Pancreas (tissue), 10 donors: ENCODE results near the gene CCDC85C. TPM values are rescaled to one million over a fixed set of nuclear protein-coding genes. Genes with fewer than 3 reads are reported as not detected.

Source experiments
- ATAC-seq, 4 donors: fragments of 200-7000 bp; cut with Tn5 transposase; one replicate each; pipeline versions ENCODE4 v1.8.0 to v1.9.1; 2020; ENCODE audit warnings: mild to moderate bottlenecking in 4 of 4, moderate library complexity in 4 of 4
- DNase-seq, 6 donors: peaks; one replicate each; pipeline ENCODE4 v3.0.0-alpha.2; 2020
- FAIRE-seq: peaks from 2 replicates; lab custom pipeline; 2012; peaks lifted over from hg19 to GRCh38; lab: Jason Lieb, UNC
- H3K27ac ChIP-seq, 4 donors: fragments of 200-600 bp; sonication (generic); 1 replicate in 3 of 4; 2 replicates in 1 of 4; pipeline versions ENCODE4 v1.5.0 to v1.8.0; 2020
- H3K27me3 ChIP-seq, 4 donors: fragments of 200-600 bp; one replicate each; pipeline ENCODE4 v1.8.0; 2021
- H3K36me3 ChIP-seq, 3 donors: fragments of 200-600 bp; sonication (generic) in 1 of 3; one replicate each; pipeline versions ENCODE4 v1.5.0 to v1.8.0; 2020 to 2021
- H3K4me1 ChIP-seq, 3 donors: fragments of 200-600 bp; one replicate each; pipeline ENCODE4 v1.8.0; 2021
- H3K4me3 ChIP-seq, 4 donors: fragments of 200-600 bp; sonication (generic) in 2 of 4; one replicate each; pipeline versions ENCODE4 v1.5.0 to v1.8.0; 2020 to 2021
- H3K9me3 ChIP-seq, 4 donors: fragments of 200-600 bp; one replicate each; pipeline ENCODE4 v1.8.0; 2021
- CTCF ChIP-seq, 4 donors: fragments of 200-600 bp; sonication (generic) in 3 of 4; IDR thresholded peaks; one replicate each; pipeline versions ENCODE4 v1.5.0 to v1.8.0; 2021; ENCODE audit warnings: antibody characterized with exemption in 4 of 4
- WGBS, 2 donors: extraction: QIAGEN DNeasy Blood & Tissue Kit; methylation state at CpG; one replicate each; pipeline ENCODE4 v1.1.7; 2013; 5-methylcytosine and 5-hydroxymethylcytosine counted together
- intact Hi-C, 3 donors: fragments of 100-400 bp; cut with DNase I; formaldehyde crosslinking; loops; one replicate each; pipeline versions ENCODE4 v1.11.1 to v1.14.2; 2022
- polyA plus RNA-seq, 2 donors: library from polyadenylated mRNA; stranded (reverse); fragments of 200-250 nt; gene quantifications; one replicate each; pipeline ENCODE4 v1.2.3, GENCODE V29; 2013
- total RNA-seq, 6 donors: library from RNA; stranded (reverse); fragmentation: NEBNext Ultra II Directional in 4 of 6; extraction: Animal tissue kit (Norgen Biotek cat#: 25700) in 4 of 6; gene quantifications; one replicate each; pipeline versions ENCODE4 v1.2.1 to v1.2.4, GENCODE V29; 2021 to 2023
- donor health status: healthy with polysubstance abuse.
- donor health status: DM: no; HTN: no; CAD: no; lungs with moderate emphysema.
- donor health status: DM: no; HTN: no; CAD: no.
- donor health status: control.
- donor health status: control.
- donor health status: Bipolar disorder and iron deficiency.
- donor health status: DM: yes; HTN: yes; CAD: no.
- donor health status: DM: no; HTN: no; CAD: no.
- donor health status: DM: no; HTN: no; CAD: no.
- donor health status: DM: yes; HTN: yes; CAD: no.

CCDC85C gene
- total and polyA plus RNA-seq, 8 donors = 9.5 to 22.2 (median 17.6) TPM

GRCh38 chr14:99627100-99627499 is 23.1 kb upstream of the CCDC85C start:
- no peaks in the 10 kb centered on the region for H3K27me3 ChIP-seq

DNA sequence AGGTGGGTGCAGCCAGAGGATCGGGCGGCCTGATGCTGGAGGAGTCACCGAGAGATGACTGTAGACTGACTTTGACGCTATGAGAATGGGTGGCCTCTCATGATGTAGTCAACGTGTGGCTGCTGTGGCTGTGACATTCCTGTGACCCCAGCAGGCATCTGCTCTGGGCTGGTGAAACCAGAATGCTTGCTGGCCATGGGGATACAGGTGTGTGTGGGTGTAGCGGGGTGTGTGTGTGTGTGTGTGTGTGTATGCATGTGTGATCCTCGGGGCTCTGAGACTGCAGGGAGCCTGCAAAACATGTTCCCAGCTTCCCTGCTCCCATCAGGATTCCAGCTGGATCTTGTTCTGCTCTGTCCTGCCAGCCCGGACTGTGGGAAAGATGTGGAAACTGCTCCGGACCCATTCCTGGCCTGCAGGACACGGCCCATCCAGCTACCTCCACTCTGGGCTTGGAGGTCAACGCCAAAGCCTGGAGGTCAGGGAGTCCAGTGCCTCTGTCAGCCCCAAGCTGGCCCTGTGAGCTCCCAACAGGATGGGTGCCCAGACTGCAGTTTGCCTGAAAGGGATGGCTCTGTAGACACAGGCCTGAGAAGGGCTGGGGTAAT is 22.1 kb upstream of the CCDC85C start:
- H3K4me1 ChIP-seq = peaks cover 0 to 7% (median 0%) of the 10 kb centered on the region in 3 donors
- no peak for ATAC-seq
- 84 to 89% methylated on average over 11 of the region's 11 CpGs for WGBS, 2 donors
- H3K27ac ChIP-seq = no peak overlapping the region
- H3K9me3 ChIP-seq = no peaks in the 10 kb centered on the region
- no peak for TF ChIP-seq CTCF (IDR thresholded peaks at IDR 0.05)
- DNase-seq = no peak
- no peak for FAIRE-seq
- no peaks in the 10 kb centered on the region for H3K27me3 ChIP-seq
- H3K4me3 ChIP-seq = no peak overlapping the region
- no peaks in the 10 kb centered on the region for H3K36me3 ChIP-seq
- intact Hi-C loops = no loop called here

More at GRCh38 chr14:99627100-99627499, 23.1 kb upstream of the CCDC85C start:
- FAIRE-seq = no peak
- Histone ChIP-seq H3K9me3 (no peaks in the 10 kb centered on the region), H3K4me3 (no peak overlapping the region), H3K27ac (no peak overlapping the region), H3K4me1 (peaks cover 0 to 7% (median 0%) of the 10 kb centered on the region in 3 donors), H3K36me3 (no peaks in the 10 kb centered on the region)
- no peak for TF ChIP-seq CTCF (IDR thresholded peaks at IDR 0.05)
- intact Hi-C loops = no loop called here
- ATAC-seq = no peak
- 62 to 65% methylated on average over 2 of the region's 2 CpGs for WGBS, 2 donors
- no peak for DNase-seq

DNA sequence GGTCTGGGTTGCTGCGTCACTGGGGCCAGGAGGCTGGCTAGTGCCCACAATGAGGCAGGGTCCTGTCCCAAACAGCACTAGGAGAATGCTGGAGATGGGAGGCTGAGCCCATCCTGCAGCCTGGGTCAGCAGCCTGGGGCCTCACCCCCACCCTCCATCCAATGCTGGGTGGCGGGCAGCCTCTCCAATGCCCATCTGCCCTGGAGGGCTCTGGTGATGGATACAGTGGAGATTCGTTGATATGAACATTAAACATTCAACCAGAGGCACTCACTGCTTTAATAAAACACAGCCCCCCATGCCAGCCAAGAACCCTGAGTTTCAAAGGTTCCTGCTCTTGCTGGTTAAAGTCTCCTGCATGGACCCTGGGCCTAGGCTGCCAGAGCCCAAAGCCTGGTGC is 21.5 kb upstream of the CCDC85C start:
- TF ChIP-seq CTCF (IDR thresholded peaks at IDR 0.05) = no peak
- ATAC-seq = no peak
- WGBS, 2 donors = 76 to 77% methylated on average over 3 of the region's 3 CpGs

DNA sequence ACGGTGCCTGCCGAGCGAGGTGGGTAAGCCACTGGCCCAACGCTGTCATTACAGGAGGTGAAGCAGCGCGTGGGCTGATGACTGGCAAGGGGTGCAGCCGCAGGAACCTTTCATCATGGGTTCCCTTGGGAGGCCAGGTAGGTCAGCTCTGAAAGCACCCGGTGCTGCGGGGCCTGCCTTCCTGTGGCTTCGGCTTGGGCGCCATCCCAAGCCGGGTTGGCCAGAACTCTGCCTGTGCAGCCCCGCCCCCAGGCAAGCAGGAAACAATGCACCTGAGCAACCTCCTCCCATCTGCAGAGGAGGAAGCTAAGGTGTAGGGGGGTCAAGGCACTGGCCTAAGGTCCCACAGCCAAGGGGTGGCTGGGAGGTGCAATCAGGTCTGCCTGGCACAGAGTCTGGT is 21.0 kb upstream of the CCDC85C start:
- ATAC-seq (no peak), DNase-seq (no peak), FAIRE-seq (no peak)
- 79 to 80% methylated on average over 13 of the region's 13 CpGs for WGBS, 2 donors
- no peak for TF ChIP-seq CTCF (IDR thresholded peaks at IDR 0.05)
- H3K4me3 ChIP-seq = no peak overlapping the region
- no peaks in the 10 kb centered on the region for H3K9me3 ChIP-seq
- H3K27me3 ChIP-seq = no peaks in the 10 kb centered on the region
- no peaks in the 10 kb centered on the region for H3K36me3 ChIP-seq
- H3K4me1 ChIP-seq = peaks cover 0 to 7% (median 0%) of the 10 kb centered on the region in 3 donors
- intact Hi-C loops = no loop called here
- no peak overlapping the region for H3K27ac ChIP-seq

More for the DNA sequence above, 21.5 kb upstream of the CCDC85C start:
- DNase-seq = no peak
- FAIRE-seq = no peak
- Histone ChIP-seq H3K4me3 (no peak overlapping the region), H3K36me3 (no peaks in the 10 kb centered on the region), H3K4me1 (peaks cover 0 to 7% (median 0%) of the 10 kb centered on the region in 3 donors), H3K9me3 (no peaks in the 10 kb centered on the region), H3K27me3 (no peaks in the 10 kb centered on the region), H3K27ac (no peak overlapping the region)
- intact Hi-C loops = no loop called here

GRCh38 chr14:99624024-99624423 is 20.0 kb upstream of the CCDC85C start:
- Histone ChIP-seq H3K4me3 (no peak overlapping the region), H3K27ac (no peak overlapping the region), H3K4me1 (peaks cover 0 to 5% (median 0%) of the 10 kb centered on the region in 3 donors), H3K27me3 (no peaks in the 10 kb centered on the region), H3K36me3 (no peaks in the 10 kb centered on the region), H3K9me3 (no peaks in the 10 kb centered on the region)
- no peak for TF ChIP-seq CTCF (IDR thresholded peaks at IDR 0.05)
- intact Hi-C loops = no loop called here
- 81 to 93% methylated on average over 5 to 6 of the region's 6 CpGs for WGBS, 2 donors
- FAIRE-seq (no peak), ATAC-seq (no peak), DNase-seq (no peak)
